GM18498 (cell line): ENCODE data around the gene RSU1.

Experiments used
- ATAC-seq: cut with Tn5 transposase; IDR thresholded peaks from one replicate; pipeline ENCODE4 v1.9.1; 2021; ENCODE audit warnings: mild to moderate bottlenecking, moderate library complexity; ENCODE audit not compliant: unreplicated experiment

RSU1 gene

DNA sequence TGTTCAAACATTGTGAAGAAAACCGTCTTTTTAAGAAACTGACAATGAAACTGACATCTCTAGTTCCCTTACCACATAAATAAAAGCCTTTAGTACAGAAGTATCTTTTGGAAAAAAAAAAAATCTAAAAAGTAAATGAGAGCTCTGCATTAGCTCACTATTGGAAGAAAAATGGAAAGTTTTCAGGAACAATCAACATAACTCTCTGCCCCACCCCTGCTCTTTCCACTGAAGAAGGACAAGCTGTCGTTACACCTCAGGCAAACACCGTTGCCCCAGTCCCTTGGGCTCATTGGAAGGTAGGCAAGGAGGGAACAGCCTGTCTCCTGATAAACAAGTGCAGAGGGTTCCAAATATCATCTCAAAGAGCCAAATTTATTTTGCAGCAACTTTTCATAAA is 273.1 kb downstream of the RSU1 start:
- no peak for ATAC-seq
